Left hindlimb (tissue), 1 donor: Measurements from ENCODE around the gene SMARCB1.
A peak's percentile ranks its signal among the peaks of the same experiment; 100 is the strongest.

Experiments
- DNase-seq: peaks from one replicate; pipeline ENCODE4 v3.0.0-alpha.2; 2018

The SMARCB1 gene

GRCh38 chr22:23762842-23763578 is 23.8 kb upstream of the SMARCB1 start, which contains the start of gene C22orf15:
C22orf15 (plus strand) TSS chr22:23762990; CDS start chr22:23763307, 317 bp downstream.
- no peak for DNase-seq

- DNase-seq = no peak
Measured at GRCh38 chr22:23763579-23763945, 23.2 kb upstream of the SMARCB1 start.

- no peak for DNase-seq
Measured at GRCh38 chr22:23763954-23764353, 22.8 kb upstream of the SMARCB1 start.

GRCh38 chr22:23764899-23765881 is 21.6 kb upstream of the SMARCB1 start:
- DNase-seq = no peak

- DNase-seq = no peak
Measured at GRCh38 chr22:23767303-23767672, 19.5 kb upstream of the SMARCB1 start.

- DNase-seq = peak; percentile 86
Measured at GRCh38 chr22:23767673-23768548, 18.9 kb upstream of the SMARCB1 start, which contains the start of gene CHCHD10. CHCHD10 (minus strand) TSS chr22:23767972; CDS start chr22:23767874, 98 bp downstream.

GRCh38 chr22:23769321-23769965 is 17.3 kb upstream of the SMARCB1 start:
- DNase-seq = no peak

- no peak for DNase-seq
Measured at GRCh38 chr22:23772315-23772648, 14.5 kb upstream of the SMARCB1 start.

- peak; percentile 80 for DNase-seq
Measured at GRCh38 chr22:23772649-23773473, 13.9 kb upstream of the SMARCB1 start, which contains the start of gene MMP11. MMP11 (plus strand) TSS chr22:23772849; CDS start chr22:23772871, 22 bp downstream.

GRCh38 chr22:23773483-23774113 is 13.2 kb upstream of the SMARCB1 start:
- DNase-seq = no peak

- DNase-seq = no peak
Measured at GRCh38 chr22:23774114-23774921, 12.4 kb upstream of the SMARCB1 start.

GRCh38 chr22:23774922-23775436 is 11.8 kb upstream of the SMARCB1 start:
- DNase-seq = peak; percentile 74

- no peak for DNase-seq
Measured at GRCh38 chr22:23775779-23776375, 10.9 kb upstream of the SMARCB1 start.

- no peak for DNase-seq
Measured at GRCh38 chr22:23777776-23778576, 8.8 kb upstream of the SMARCB1 start.

- DNase-seq = no peak
Measured at GRCh38 chr22:23778577-23778900, 8.2 kb upstream of the SMARCB1 start.

- DNase-seq = no peak
Measured at GRCh38 chr22:23779083-23779482, 7.7 kb upstream of the SMARCB1 start.

- DNase-seq = no peak
Measured at GRCh38 chr22:23779731-23780130, 7.0 kb upstream of the SMARCB1 start.

- DNase-seq = no peak
Measured at GRCh38 chr22:23780146-23780748, 6.5 kb upstream of the SMARCB1 start.
